GM18907 (cell line): ENCODE data around the gene ZNF681.
A peak's percentile ranks its signal among the peaks of the same experiment; 100 is the strongest.
"Not testable (repeated sequence)": the region's sequence is repeated elsewhere in the genome, so short reads cannot be mapped to it uniquely, and the experiment has no call there.

Source experiments
- ATAC-seq: cut with Tn5 transposase; IDR thresholded peaks from one replicate; pipeline ENCODE4 v1.9.1; 2021; ENCODE audit warnings: mild to moderate bottlenecking, moderate library complexity; ENCODE audit not compliant: unreplicated experiment

Gene ZNF681

GRCh38 chr19:23758187-23759074, at the start of gene ZNF681:
Gene ZNF681, minus strand, starts transcription at chr19:23758891. Its CDS starts 142 bp downstream, at chr19:23758749.
- peak; percentile 89 for ATAC-seq

GRCh38 chr19:23804676-23805075, 46.0 kb upstream of the ZNF681 start:
- ATAC-seq, result no peak

GRCh38 chr19:23802290-23802689, 43.6 kb upstream of the ZNF681 start:
- ATAC-seq, result no peak

- no peak for ATAC-seq
Observed at GRCh38 chr19:23801803-23802202, 43.1 kb upstream of the ZNF681 start.

GRCh38 chr19:23800868-23801267, 42.2 kb upstream of the ZNF681 start:
- ATAC-seq, result no peak

- ATAC-seq, result no peak
Observed at GRCh38 chr19:23800271-23800670, 41.6 kb upstream of the ZNF681 start.

GRCh38 chr19:23799321-23799720, 40.6 kb upstream of the ZNF681 start:
- peak; percentile 62 for ATAC-seq

GRCh38 chr19:23795462-23795861, 36.8 kb upstream of the ZNF681 start:
- no peak for ATAC-seq

- ATAC-seq, result no peak
Observed at GRCh38 chr19:23792784-23793183, 34.1 kb upstream of the ZNF681 start.

GRCh38 chr19:23790641-23791488, 32.2 kb upstream of the ZNF681 start:
- ATAC-seq, result no peak

- no peak for ATAC-seq
Observed at GRCh38 chr19:23789246-23789645, 30.6 kb upstream of the ZNF681 start.

GRCh38 chr19:23788411-23788810, 29.7 kb upstream of the ZNF681 start:
- no peak for ATAC-seq

GRCh38 chr19:23787106-23787505, 28.4 kb upstream of the ZNF681 start:
- no peak for ATAC-seq

- ATAC-seq, result no peak
Observed at GRCh38 chr19:23785982-23786381, 27.3 kb upstream of the ZNF681 start.

GRCh38 chr19:23784274-23784673, 25.6 kb upstream of the ZNF681 start:
- no peak for ATAC-seq

- no peak for ATAC-seq
Observed at GRCh38 chr19:23783636-23784035, 24.9 kb upstream of the ZNF681 start.

GRCh38 chr19:23779645-23780044, 21.0 kb upstream of the ZNF681 start:
- ATAC-seq, result no peak

- ATAC-seq, result no peak
Observed at GRCh38 chr19:23778566-23778965, 19.9 kb upstream of the ZNF681 start.

- not testable (repeated sequence) for ATAC-seq
Observed at GRCh38 chr19:23778036-23778435, 19.3 kb upstream of the ZNF681 start.

- no peak for ATAC-seq
Observed at GRCh38 chr19:23777216-23777615, 18.5 kb upstream of the ZNF681 start.

- ATAC-seq, result no peak
Observed at GRCh38 chr19:23776507-23777205, 18.0 kb upstream of the ZNF681 start.
